HG02642 (cell line): ENCODE measurements around the gene ADCY6.
"Not testable (repeated sequence)": the region's sequence is repeated elsewhere in the genome, so short reads cannot be mapped to it uniquely, and the experiment has no call there.

Experiments
- ATAC-seq: cut with Tn5 transposase; IDR thresholded peaks from one replicate; pipeline ENCODE4 v1.9.1; 2021; ENCODE audit warnings: mild to moderate bottlenecking; ENCODE audit not compliant: unreplicated experiment, poor library complexity

Gene ADCY6

DNA sequence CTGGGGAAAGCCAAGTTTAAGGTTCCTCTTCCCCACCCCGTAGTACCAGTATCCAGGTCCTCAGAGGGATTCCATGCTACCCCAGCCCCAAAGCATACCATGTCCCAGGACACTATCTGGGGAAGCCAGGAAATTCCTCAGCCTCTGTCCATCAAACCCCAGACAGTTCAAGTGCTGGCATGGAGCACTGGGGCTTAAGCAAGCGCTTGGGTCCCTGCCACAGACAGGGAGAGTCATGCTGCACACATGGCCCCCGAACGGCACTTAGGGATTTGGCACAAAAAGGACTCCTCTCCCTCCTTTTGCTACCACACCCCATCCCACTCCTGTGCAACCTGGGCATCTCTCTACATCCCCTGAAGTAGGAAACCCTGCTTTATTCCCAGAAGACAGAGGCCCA lies 21.8 kb downstream of the ADCY6 start:
- ATAC-seq, result no peak

DNA sequence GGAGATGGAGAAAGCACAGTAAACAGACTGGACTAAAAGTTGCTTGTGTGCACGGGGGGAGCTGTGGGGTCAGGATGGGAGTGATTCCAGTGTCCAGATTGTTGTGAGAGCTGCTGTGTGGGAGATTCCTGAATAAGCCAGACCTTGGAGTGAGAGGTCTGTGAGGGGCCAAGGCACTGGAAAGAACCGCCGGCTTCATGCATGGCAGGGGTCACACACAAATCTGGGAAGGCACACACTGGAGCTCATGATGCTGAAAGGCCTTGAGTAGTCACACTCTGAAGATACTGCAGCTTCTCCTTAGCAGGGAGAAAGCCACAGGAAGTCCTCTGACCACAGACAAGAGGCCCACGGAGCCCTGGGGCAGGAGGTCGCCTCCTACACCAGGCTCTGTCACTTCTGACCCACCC lies 23.1 kb downstream of the ADCY6 start:
- no peak for ATAC-seq

DNA sequence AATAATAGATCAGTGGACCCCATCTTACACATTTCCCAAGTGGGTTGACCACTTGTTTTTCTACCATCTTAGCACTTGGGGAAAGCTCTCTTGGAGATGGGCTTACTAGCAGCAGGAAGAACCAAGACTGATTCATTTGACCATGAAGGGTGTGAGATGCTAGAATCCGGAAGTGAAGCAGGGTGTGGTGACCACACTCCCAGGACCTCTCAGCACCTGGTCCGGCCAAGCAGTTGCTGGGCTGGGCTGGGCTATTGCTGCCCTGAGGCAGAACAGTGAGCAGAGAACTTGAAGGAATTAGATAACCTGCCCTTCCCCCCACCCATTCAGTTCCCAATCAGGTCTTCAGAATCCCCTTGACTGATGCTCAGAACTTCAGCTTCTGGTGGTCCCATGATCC lies 24.4 kb downstream of the ADCY6 start:
- no peak for ATAC-seq

DNA sequence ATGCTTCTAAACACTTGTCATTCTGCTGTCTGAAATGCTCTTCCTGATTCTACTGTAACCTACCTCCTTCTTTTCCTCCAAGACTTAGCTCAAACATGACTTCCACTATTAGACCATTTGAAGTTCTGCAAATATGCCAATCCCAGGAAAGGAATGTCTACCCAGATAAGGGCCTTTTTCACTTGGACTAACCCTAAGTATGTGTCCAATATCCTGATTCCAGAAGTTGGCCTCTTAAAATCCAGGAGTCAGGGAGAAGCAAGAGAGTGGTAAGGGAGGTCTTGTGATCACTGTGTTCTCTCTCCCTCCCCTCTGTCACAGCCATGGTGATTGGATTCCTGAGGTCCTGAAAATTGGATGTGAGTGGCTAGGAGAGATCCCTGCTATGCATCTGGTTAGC lies 30.2 kb downstream of the ADCY6 start:
- no peak for ATAC-seq

DNA sequence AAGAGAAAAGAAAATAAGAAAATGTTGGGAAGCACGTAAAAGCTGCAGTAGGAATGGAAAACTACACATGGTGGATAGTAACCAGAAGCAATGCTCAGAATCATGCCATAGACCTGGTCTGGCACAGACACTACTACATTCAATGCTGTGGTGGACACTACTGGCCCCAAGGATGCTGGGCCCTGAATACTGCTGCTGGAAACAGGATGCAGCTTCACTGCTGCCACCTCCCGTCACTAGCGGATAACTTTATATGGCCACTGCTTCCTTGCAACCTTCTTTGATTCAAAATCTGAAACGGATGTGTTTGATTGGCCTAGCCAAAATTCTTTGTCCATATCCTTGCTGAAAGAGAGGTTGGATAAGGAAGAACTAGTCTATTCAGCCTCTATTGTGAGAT lies 30.7 kb downstream of the ADCY6 start:
- no peak for ATAC-seq

DNA sequence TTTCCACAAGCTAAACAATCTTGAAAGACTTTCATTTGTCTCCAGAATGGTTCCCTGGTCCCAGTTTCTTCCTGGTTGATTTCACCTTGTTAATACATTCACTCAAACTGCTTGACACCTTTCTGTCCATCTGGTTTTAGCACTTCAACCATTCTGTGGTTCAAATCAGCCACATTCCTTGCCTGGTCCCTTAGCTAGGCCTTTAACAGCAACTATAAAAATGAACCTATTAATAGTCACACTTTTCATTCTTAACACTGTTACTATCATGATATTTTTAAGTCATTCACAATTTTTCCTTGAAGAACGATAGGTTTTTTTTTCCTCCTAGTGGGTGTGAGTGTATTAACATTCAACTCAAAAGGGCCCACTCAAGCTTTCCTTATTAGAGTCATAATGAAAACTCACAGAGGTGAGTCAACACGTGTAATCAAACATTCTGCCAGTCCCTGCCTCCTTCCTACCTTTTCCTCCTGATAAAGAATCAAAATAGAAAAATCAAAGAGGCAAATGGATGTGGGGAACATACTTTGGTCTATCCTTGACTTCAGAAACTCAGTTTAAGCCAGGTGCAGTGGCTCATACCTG lies 38.0 kb downstream of the ADCY6 start:
- no peak for ATAC-seq

DNA sequence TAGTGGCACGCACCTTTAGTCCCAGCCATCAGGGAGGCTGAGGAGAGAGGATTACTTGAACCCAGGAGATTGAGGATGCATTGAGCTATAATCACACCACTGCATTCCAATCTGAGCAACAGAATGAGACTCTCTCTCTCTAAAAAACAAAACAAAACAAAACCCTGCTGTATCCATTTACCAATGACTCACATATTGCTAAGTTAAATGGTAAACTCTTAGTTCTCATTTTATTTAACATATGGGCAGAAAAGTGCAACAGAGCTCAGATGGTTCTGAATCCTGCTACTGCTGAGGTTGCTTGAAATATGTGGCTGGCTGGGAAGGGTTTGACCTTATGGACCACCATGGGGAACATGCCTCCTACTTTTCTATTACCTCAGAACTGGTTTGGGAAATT lies 38.7 kb downstream of the ADCY6 start:
- no peak for ATAC-seq

DNA sequence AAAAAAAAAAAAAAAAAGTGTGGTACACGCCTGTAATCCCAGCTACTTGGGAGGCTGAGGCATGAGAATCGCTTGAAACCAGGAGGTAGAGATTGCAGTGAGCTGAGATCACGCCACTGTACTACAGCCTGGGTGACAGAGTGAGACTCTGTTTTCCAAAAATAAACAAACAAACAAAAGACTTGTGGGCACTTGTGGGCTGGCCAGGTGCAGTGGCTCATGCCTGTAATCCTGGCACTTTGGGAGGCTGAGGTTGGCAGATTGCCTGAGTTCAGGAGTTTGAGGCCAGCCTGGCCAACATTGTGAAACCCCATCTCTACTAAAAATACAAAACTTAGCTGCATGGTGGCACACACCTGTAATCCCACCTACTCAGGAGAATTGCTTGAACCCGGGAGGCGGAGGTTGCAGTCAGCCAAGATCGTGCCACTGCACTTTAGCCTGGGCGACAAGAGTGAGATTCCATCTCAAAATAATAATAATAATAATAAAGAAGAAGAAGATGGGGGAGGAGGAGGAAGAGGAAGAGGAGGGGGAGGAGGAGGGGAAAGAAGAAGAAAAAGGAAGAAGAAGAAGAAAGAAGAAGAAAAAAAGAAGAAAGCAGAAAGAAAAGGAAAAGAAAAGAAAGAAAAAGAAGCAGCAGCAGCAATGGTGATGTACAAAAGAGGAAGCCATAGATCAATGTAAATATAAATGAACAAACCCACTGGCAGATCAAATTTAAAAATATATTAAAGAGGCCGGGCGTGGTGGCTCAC lies 44.5 kb downstream of the ADCY6 start:
- ATAC-seq, result no peak

DNA sequence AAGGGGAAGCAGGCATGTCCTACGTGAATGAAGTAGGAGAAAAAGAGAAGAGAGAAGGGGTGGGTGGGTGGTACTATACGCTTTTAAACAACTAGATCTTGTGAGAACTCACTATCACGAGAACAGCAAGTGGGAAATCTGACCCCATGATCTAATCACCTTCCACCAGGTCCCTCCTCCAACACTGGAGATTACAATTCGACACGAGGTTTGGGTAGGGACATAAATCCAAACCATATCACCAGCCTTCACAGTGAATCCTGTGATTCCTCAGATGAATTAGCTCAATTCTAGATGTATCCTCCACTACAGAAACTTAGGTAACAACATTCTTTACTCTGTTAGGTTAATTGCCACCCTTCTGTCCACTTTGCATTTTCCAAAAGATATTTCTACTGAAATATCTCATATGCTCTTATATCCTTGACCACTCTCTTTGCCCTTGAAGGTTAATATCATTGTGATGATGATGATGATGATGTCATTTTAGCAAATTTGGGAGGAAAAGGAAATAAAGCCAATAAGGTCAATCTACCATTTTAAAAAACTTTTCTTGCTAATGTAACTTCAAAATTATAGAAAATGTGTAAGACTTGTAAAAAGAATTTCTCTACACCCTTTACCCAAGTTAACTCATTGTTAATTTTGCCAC lies 49.1 kb downstream of the ADCY6 start:
- no peak for ATAC-seq

DNA sequence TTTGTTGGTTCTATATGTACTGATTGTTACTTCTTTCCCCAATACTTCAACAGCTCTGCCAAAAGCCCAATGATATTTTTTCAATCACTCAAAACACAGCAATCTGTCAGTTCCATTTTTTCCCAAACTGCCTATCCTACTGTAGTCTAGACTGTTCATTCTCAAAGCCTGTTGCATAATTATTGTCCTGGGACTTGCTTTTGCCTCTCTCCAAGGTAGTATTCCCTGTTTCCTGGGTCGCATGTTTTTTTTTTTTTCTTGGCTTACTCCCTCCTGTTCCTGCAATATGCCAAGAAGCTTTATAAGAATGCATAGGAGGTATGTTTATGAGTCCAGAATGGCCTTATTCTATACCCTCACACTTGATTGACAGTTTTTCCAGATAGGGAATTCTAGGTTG lies 52.4 kb downstream of the ADCY6 start:
- no peak for ATAC-seq

DNA sequence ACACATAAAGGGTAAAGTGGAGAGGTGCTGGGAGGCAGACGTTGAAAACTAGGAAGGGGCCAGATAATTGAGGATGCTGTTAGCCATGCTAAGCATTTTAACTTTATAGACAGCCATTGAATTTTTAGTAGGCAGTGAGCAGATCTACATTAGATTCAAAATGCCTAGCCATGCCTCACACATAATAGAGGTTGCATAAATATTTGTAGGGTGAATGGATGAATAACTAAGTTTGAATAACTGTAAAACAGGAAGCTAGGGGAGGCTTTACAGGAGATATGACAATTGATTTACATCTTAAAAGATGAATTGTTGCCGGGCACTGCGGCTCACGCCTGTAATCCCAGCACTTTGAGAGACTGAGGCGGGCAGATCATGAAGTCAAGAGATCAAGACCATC lies 60.1 kb downstream of the ADCY6 start:
- ATAC-seq, result no peak

DNA sequence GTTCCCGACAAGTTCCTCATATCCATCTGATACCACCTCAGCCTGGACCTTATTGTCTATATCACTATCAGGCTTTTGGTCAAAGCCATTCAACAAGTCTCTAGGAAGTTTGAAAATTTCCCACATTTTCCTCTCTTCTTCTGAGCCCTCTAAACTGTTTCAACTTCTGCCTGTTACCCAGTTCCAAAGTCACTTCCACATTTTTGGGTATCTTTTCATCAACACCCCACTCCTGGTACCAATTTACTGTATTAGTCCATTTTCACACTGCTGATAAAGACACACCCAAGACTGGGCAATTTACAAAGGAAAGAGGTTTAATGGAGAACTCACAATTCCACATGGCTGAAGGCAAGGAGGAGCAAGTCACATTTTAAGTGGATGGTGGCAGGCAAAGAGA lies 68.2 kb downstream of the ADCY6 start:
- not testable (repeated sequence) for ATAC-seq

DNA sequence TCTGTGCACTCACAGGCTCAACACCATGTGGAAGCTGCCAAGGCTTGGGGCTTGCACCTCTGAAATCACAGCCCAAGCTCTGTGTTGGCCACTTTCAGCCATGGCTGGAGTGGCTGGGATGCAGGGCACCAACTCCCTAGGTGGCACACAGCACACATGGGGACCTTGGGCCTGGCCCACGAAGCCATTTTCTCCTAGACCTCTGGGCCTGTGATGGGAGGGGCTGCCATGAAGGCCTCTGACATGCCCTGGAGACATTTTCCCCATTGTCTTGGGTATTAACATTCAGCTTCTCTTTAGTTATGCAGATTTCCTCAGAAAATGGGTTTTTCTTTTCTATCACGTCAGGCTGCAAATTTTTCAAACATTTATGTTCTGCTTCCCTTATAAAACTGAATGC lies 68.7 kb downstream of the ADCY6 start:
- not testable (repeated sequence) for ATAC-seq

DNA sequence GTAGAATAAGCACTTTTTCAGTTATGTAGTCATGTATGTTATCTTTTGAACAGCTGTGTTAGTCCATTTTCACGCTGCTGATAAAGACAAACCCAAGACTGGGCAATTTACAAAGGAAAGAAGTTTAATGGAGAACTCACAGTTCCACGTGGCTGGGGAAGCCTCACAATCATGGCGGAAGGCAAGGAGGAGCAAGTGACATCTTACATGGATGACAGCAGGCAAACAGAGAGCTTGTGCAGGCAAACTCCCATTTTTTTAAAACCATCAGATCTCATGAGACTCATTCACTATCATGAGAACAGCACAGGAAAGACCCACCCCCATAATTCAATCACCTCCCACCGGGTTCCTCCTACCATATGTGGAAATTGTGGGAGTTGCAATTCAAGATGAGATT lies 69.9 kb downstream of the ADCY6 start:
- ATAC-seq, result not testable (repeated sequence)

DNA sequence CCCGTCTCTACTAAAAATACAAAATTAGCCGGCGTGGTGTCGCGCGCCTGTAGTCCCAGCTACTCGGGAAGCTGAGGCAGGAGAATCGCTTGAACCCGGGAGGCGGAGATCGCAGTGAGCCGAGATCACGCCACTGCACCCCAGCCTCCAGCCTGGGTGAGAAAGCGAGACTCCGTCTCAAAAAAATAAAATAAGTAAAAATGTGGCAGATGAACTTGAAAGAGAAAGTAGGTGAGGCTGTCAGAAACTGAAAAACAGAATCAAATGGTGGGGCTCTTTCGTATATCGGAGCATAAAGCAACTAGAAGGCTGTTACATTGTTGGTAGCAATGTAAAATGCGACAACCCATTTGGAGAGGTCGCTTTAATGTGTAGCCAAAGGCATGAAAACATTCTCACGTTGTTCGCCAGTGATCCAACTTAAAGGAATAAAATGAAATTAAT lies 71.6 kb downstream of the ADCY6 start:
- ATAC-seq, result peak; percentile 3

DNA sequence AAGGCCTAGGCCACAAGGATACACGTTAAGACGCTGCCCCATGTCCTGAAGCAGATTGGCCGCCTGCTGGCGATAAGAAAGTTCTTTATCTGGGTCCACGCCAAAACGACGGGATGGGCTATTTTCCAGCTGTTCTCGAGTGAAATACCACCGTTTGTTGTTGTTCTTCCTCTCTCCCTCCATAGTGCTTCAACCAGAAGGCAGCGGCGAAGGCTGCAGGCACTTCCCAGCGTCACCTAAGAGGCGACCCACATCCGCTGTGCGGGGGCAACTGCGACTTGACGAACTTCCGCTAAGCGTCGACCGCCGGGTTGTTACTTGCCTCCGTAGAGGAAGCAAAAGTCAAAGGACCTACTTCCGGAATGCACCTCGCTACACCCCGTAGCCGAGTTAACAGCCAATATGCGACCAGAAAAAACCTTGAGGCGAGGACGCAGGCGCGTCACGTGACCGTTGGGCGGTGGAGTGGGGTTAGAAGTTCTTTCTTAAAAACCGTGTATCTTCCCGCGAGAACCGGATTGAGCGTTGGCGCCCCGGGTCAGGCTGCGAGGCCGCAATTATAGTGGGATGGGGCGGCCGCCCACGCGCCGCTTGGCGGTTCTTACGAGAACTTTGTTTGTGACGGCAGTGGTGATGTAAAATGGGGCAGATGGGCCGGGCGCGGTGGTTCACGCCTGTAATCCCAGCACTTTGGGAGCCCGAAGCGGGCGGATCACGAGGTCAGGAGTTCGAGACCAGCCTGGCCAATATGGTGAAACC lies 72.2 kb downstream of the ADCY6 start, which contains the start of gene CCNT1:
TSS of gene CCNT1 (minus strand) at position 215 of the 759 bp plus-strand sequence. CDS start at position 183, 32 bp downstream.
- peak; percentile 97 for ATAC-seq
